HG03520 (cell line): Measurements from ENCODE around the gene OCA2.

Experiments
- ATAC-seq: cut with Tn5 transposase; IDR thresholded peaks from one replicate; pipeline ENCODE4 v1.9.1; 2021; ENCODE audit warnings: mild to moderate bottlenecking, moderate library complexity; ENCODE audit not compliant: unreplicated experiment

OCA2 gene

GRCh38 chr15:28082891-28083684 lies 16.0 kb downstream of the OCA2 start:
- ATAC-seq, result no peak

GRCh38 chr15:28081594-28081993 lies 17.5 kb downstream of the OCA2 start:
- ATAC-seq, result no peak

- ATAC-seq, result no peak
Measured at GRCh38 chr15:28080386-28080785, 18.7 kb downstream of the OCA2 start.

- ATAC-seq, result no peak
Measured at GRCh38 chr15:28079313-28079969, 19.7 kb downstream of the OCA2 start.

- ATAC-seq, result no peak
Measured at GRCh38 chr15:28078191-28078719, 20.9 kb downstream of the OCA2 start.

- ATAC-seq, result no peak
Measured at GRCh38 chr15:28075573-28075972, 23.5 kb downstream of the OCA2 start.

- ATAC-seq, result no peak
Measured at GRCh38 chr15:28068930-28069329, 30.2 kb downstream of the OCA2 start.

GRCh38 chr15:28066231-28066630 lies 32.9 kb downstream of the OCA2 start:
- ATAC-seq, result no peak

GRCh38 chr15:28060005-28060404 lies 39.1 kb downstream of the OCA2 start:
- no peak for ATAC-seq

- ATAC-seq, result no peak
Measured at GRCh38 chr15:28058082-28058481, 41.0 kb downstream of the OCA2 start.

- no peak for ATAC-seq
Measured at GRCh38 chr15:28051955-28052633, 47.0 kb downstream of the OCA2 start.

- ATAC-seq, result no peak
Measured at GRCh38 chr15:28049581-28049980, 49.5 kb downstream of the OCA2 start.

GRCh38 chr15:28047277-28047676 lies 51.8 kb downstream of the OCA2 start:
- ATAC-seq, result no peak

GRCh38 chr15:28044121-28044672 lies 54.9 kb downstream of the OCA2 start:
- no peak for ATAC-seq

GRCh38 chr15:28043691-28044091 lies 55.4 kb downstream of the OCA2 start:
- ATAC-seq, result no peak

- ATAC-seq, result no peak
Measured at GRCh38 chr15:28037969-28038590, 61.0 kb downstream of the OCA2 start.

- no peak for ATAC-seq
Measured at GRCh38 chr15:28033443-28033842, 65.7 kb downstream of the OCA2 start.

GRCh38 chr15:28030801-28031200 lies 68.3 kb downstream of the OCA2 start:
- ATAC-seq, result no peak

- ATAC-seq, result no peak
Measured at GRCh38 chr15:28027714-28028076, 71.4 kb downstream of the OCA2 start.

- no peak for ATAC-seq
Measured at GRCh38 chr15:28026764-28027713, 72.1 kb downstream of the OCA2 start.
